Activated naive CD4-positive, alpha-beta T cell (primary cell): ENCODE measurements around the gene ZNF813.

Source experiments
- DNase-seq, 4 experiments: peaks; one replicate each; lab custom pipeline; 2025; lab: John Stamatoyannopoulos, UW

Gene ZNF813

GRCh38 chr19:53520547-53521372 is 53.2 kb downstream of the ZNF813 start:
- peak; percentile 69 to 79 (median 70) for DNase-seq

GRCh38 chr19:53521373-53522202 is 54.1 kb downstream of the ZNF813 start:
- no peak for DNase-seq

DNA sequence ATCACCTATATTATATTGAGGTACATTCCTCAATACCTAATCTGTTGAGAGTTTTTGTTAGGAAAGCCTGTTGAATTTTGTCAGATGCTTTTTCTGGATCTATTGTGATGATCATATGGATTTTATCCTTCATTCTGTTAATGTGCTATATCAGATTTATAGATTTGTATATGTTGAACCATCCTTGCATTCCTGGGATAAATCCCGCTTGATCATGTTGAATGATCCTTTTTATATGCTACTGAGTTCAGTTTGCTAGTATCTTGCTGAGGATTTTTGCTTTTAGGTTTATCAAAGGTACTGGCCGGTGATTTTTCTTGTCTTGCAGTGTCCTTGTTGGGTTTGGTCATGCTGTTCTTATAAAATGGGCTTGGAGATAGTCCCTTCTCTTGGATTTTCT is 58.4 kb downstream of the ZNF813 start:
- no peak for DNase-seq

DNA sequence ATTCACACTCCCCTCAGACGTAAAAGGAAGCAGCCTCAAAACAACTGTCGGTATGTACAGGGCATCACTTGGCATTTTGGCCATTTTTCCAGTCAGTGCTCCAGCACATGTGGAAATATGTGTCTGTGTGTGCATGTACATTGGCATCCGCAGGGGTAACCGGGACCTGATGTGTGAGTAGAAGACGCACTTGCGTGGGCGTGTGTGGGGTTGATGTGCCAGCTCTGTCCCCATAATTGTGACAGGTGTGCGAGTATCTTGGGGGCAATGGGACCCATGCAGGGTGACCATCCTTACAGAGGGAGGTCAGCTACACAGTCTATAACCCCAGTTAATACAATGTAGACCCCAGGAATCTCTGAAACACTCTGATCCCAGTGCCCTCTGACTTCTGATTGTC is 63.1 kb downstream of the ZNF813 start:
- no peak for DNase-seq

- DNase-seq, result no peak
These were observed 63.9 kb downstream of the ZNF813 start for GRCh38 chr19:53531457-53531856.

DNA sequence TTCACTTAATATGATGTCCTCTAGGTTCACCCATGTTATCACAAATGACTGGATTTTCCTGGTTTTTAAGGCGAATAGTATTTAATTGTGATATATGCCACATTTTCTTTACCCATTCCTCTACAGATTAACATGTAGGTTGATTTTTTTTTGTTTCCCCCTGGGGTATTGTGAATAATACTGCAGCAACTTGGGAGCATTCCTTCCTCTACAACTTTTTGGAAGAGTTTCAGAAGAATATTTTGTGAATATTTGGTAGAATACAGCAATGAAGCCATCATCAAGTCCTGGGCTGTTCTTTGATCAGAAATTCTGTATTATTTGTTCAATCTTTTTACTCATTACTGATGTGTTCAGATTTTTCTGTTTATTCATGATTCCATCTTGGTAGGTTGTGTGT is 64.8 kb downstream of the ZNF813 start:
- DNase-seq, result no peak

- DNase-seq, result no peak
These were observed 68.7 kb downstream of the ZNF813 start for GRCh38 chr19:53536225-53536548.

- DNase-seq, result no peak
These were observed 69.6 kb downstream of the ZNF813 start for GRCh38 chr19:53537121-53537520.

DNA sequence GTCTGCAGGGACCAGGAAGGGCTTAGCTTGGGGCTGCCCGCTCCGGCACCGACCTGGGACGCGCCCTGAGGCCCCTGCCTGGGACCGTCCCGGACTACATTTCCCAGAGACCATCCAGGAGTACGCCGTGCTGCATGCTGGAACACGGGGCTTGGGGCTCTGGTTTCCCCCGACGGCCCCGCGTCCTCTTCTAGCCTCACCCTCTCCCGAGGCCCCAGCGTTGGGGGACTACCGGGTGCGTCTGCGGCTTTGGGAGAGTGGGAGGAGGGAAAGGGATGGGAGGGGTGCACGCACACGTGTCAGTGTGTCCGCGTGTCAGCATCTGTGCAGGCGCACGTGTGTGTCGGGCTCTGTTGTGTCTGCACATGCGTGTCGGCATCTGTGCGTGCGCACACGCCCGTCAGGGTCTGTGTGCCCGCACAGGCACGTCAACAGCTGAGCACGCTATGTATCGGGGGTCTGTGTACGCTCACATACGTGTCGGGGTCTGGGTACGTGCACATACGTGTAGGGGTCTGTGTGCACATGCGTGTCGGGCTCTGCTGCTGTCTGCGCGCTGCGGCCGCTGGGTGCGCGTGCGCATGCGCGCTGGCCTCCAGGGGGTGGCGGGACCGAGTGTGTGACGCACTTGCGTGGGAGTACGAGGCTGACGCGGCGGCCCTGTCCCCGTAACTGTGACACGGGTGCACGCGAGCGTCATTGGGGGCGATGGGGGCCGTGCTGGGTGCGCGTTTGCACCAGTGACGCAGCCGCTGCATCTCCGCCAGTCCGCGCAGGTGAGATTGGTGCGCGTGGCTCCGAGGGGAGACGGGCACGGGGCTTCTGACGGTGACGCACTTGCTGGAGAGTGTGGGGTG is 70.2 kb downstream of the ZNF813 start, which contains the start of gene ZNF331:
ZNF331 (plus strand) TSS at position 625 of the 857 bp plus-strand sequence. CDS start 31,232 bp downstream, outside the sequence.
- peak; percentile 70 to 85 (median 76) for DNase-seq

DNA sequence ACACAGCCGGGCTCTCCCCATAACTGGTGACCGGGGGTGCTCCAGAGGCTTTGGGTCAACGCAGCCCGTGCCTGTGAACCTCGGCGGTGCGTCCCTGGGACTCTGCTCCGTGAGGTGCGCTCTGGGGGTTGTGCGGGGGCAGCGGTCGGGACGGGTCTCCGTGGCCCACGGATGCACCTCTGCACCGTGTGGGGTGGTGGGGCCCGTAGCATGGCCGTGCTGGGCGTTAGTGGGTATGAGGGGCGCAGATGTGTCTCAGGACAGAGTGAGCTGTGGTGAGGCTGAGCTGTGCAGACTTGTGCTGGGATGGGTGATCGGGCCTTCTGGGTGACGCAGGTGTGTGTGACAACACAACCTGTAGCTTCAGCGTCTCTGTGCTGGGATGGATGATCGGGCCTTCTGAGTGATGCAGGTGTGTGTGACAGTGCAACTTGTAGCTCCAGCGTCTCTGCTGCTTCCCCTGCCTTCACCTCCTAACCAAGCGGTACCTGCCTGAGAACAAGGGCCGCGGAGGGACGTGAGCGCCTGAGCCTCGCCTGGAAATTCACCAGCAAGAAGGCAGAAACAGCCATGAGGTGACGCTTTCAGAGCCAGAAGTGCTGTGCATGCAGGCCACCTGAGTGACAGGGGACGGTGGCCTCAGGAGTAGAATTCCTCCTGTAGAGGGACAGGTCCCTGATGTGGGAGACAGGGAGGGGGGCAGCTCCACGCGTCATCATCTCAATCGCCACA is 71.0 kb downstream of the ZNF813 start:
- DNase-seq, result peak in 1 of 4 experiments; percentile 24

- no peak for DNase-seq
These were observed 72.6 kb downstream of the ZNF813 start for GRCh38 chr19:53540091-53540490.

DNA sequence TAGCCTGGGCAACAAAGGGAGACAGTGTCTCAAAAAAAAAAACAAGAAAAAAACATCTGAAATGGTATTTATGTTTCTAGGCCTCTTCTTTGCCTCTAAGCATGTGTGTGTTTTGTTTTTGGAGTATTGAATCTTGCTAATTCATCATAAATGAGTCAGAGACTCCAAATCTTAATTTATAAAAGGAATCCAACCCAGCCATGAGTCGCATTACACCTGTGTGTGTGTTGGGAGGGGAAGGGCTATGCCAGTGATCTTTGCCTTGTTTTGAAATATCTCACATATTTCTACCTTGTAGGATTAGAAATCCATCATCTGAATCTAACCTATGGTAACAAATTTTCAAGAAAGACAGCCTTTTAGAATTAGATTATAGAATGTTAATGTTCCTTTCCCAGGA is 74.4 kb downstream of the ZNF813 start:
- DNase-seq, result no peak

DNA sequence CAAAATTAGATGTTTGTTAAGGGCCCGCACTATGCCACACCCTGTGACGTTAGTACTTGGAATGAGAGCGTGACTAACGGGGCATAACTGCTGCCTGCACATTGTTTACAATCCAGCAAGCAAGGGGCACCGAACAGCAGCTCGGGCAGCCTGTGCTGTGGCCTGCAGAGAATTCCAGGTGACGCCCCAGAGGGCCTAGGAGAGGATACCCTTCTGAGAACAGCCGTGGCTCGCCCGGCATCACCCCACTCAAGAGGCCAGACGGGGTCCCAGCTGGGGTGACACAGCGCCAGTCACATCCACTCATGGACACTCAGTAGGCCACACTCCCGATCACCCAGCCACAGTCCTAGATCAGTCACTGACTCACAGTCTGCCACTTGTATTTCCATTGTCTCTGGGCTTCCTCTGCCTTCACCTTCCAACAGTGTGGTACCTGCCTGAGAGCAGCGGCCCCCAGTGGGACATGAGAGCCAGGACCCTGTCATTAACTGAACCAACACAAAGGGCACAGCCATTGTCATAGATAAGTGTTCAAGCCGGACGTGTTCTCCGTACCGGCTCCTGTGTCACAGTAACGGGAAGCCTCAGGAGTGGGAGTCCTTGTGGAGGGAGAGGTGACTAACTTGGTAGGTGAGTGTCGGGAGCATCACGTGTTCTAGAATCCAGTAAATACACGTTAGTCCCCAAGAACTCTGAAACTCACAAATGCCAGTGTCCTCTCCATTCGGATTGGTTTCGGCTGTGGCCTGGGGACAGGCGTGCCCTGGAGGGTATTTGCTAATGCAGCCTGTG is 77.9 kb downstream of the ZNF813 start:
- DNase-seq, result no peak
